Transverse colon (tissue), 4 donors: ENCODE measurements around the gene ENAH. TPM values are rescaled to one million over a fixed set of nuclear protein-coding genes. Genes with fewer than 3 reads are reported as not detected.
A peak's percentile ranks its signal among the peaks of the same experiment; 100 is the strongest.

Experiments
- DNase-seq: peaks from one replicate; pipeline ENCODE4 v3.0.0-alpha.2; 2019
- H3K27ac ChIP-seq, 4 donors: fragments of 200-600 bp; sonication (generic); 2 replicates each; pipeline ENCODE4 v1.5.1; 2016 to 2018; ENCODE audit warnings: inconsistent platforms in 4 of 4
- H3K27me3 ChIP-seq: fragments of 200-600 bp; sonication (generic); 2 replicates; pipeline ENCODE4 v1.5.1; 2017; ENCODE audit warnings: inconsistent platforms
- H3K36me3 ChIP-seq, 4 donors: fragments of 200-600 bp; sonication (generic); 2 replicates each; pipeline ENCODE4 v1.5.1; 2017 to 2019; ENCODE audit warnings: inconsistent platforms in 4 of 4
- H3K4me1 ChIP-seq, 4 donors: fragments of 200-600 bp; sonication (generic); 2 replicates each; pipeline ENCODE4 v1.5.1; 2017 to 2020; ENCODE audit warnings: inconsistent platforms in 4 of 4
- H3K4me3 ChIP-seq, 4 donors: fragments of 200-600 bp; sonication (generic); 1 replicate in 1 of 4; 2 replicates in 3 of 4; pipeline versions ENCODE4 v1.5.1 to v1.6.1; 2017 to 2019; ENCODE audit warnings: inconsistent platforms in 4 of 4
- H3K9me3 ChIP-seq, 2 donors: fragments of 200-600 bp; sonication (generic); 2 replicates each; pipeline ENCODE4 v1.5.1; 2017 to 2019; ENCODE audit warnings: inconsistent platforms in 2 of 2
- CTCF ChIP-seq, 5 experiments: fragments of 200-600 bp in 3 of 5; fragments of 450-650 bp in 2 of 5; sonication (generic) in 3 of 5; IDR thresholded peaks; 1 replicate in 2 of 5; 2 replicates in 3 of 5; pipeline ENCODE4 v1.5.1; 2016 to 2017; ENCODE audit warnings: antibody characterized with exemption in 5 of 5, inconsistent platforms in 3 of 5, mild to moderate bottlenecking in 2 of 5, moderate library complexity in 1 of 5
- EP300 ChIP-seq: sonication (generic); formaldehyde crosslinking; IDR thresholded peaks from one replicate; pipeline ENCODE4 v1.6.1; 2017; ENCODE audit warnings: antibody characterized with exemption, low read depth
- POLR2A ChIP-seq: fragments of 450-650 bp; IDR thresholded peaks from one replicate; pipeline ENCODE4 v1.6.1; 2016; ENCODE audit warnings: antibody characterized with exemption, mild to moderate bottlenecking, moderate library complexity
- POLR2AphosphoS5 ChIP-seq, 3 donors: sonication (generic); formaldehyde crosslinking; IDR thresholded peaks; one replicate each; pipeline ENCODE4 v1.6.1; 2016; ENCODE audit warnings: antibody characterized with exemption in 3 of 3
- WGBS, 2 donors: methylation state at CpG; one replicate each; pipeline ENCODE4 v1.1.5; 2018; ENCODE audit warnings: low coverage in 1 of 2; 5-methylcytosine and 5-hydroxymethylcytosine counted together
- in situ Hi-C, 4 donors: fragments of 200-750 bp; cut with MboI; loops; one replicate each; pipeline versions ENCODE4 v1.15.0 to v1.15.1; 2017; ENCODE audit warnings: low sequenced_read_pairs in 3 of 4, low pct_ligation_motif_present in 1 of 4, low pct_unique_long_range_greater_than_20kb in 1 of 4
- intact Hi-C: fragments of 100-400 bp; cut with DNase I; formaldehyde crosslinking; loops from one replicate; pipeline ENCODE4 v1.15.1; 2023; ENCODE audit warnings: low total_unique reads
- total RNA-seq, 4 donors: library from RNA; depleted of rRNA; stranded (reverse); fragments of >200 nt; gene quantifications; one replicate each; pipeline ENCODE4 v1.1.0, GENCODE V29; 2016

ENAH gene
- total RNA-seq, 4 donors from 2014 or later = 14.7 to 140 (median 33.9) TPM

- TF ChIP-seq EP300 = no peak
- no peak for TF ChIP-seq POLR2A
- TF ChIP-seq CTCF (IDR thresholded peaks at IDR 0.05) = no peak
- TF ChIP-seq POLR2AphosphoS5 (IDR thresholded peaks at IDR 0.05) = no peak
- intact Hi-C loops (no loop called here), in situ Hi-C loops (no loop called here)
- no peaks in the 10 kb centered on the region for H3K9me3 ChIP-seq
- peaks cover 0 to 9% (median 1%) of the 10 kb centered on the region in 4 donors for H3K4me1 ChIP-seq
- no peak for DNase-seq
- no peak overlapping the region for H3K27ac ChIP-seq
- H3K27me3 ChIP-seq = no peaks in the 10 kb centered on the region
- H3K36me3 ChIP-seq = no peaks in the 10 kb centered on the region
- no peak overlapping the region for H3K4me3 ChIP-seq
Observed at GRCh38 chr1:225595452-225595851, 57.5 kb downstream of the ENAH start.

- Histone ChIP-seq H3K9me3 (no peaks in the 10 kb centered on the region), H3K27me3 (no peaks in the 10 kb centered on the region), H3K4me3 (no peak overlapping the region), H3K27ac (no peak overlapping the region), H3K36me3 (no peaks in the 10 kb centered on the region), H3K4me1 (peaks cover 0 to 9% (median 1%) of the 10 kb centered on the region in 4 donors)
- no peak for TF ChIP-seq EP300
- TF ChIP-seq CTCF (IDR thresholded peaks at IDR 0.05) = no peak
- no peak for TF ChIP-seq POLR2AphosphoS5 (IDR thresholded peaks at IDR 0.05)
- TF ChIP-seq POLR2A = no peak
- in situ Hi-C loops (no loop called here), intact Hi-C loops (no loop called here)
- 88 to 93% methylated on average over 4 to 5 of the region's 5 CpGs for WGBS, 2 donors
- DNase-seq = no peak
Observed at GRCh38 chr1:225593414-225593813, 59.5 kb downstream of the ENAH start.

- DNase-seq = no peak
- Histone ChIP-seq H3K27me3 (no peaks in the 10 kb centered on the region), H3K36me3 (no peaks in the 10 kb centered on the region), H3K9me3 (no peaks in the 10 kb centered on the region), H3K4me3 (no peak overlapping the region), H3K27ac (no peak overlapping the region), H3K4me1 (peaks cover 0 to 9% (median 1%) of the 10 kb centered on the region in 4 donors)
- intact Hi-C loops = no loop called here
- in situ Hi-C loops = no loop called here
- WGBS, 2 donors = 80 to 81% methylated on average over 3 of the region's 3 CpGs
- TF ChIP-seq POLR2AphosphoS5 (IDR thresholded peaks at IDR 0.05) = no peak
Observed at GRCh38 chr1:225592362-225593025, 60.4 kb downstream of the ENAH start.

- no peaks in the 10 kb centered on the region for H3K9me3 ChIP-seq
- no peak overlapping the region for H3K27ac ChIP-seq
- no peaks in the 10 kb centered on the region for H3K36me3 ChIP-seq
- in situ Hi-C loops (no loop called here), intact Hi-C loops (no loop called here)
- peaks cover 0 to 3% (median 0%) of the 10 kb centered on the region in 4 donors for H3K4me1 ChIP-seq
- H3K4me3 ChIP-seq = no peak overlapping the region
- WGBS, 2 donors = 97 to 100% methylated on average over 1 of the region's 1 CpG
- no peaks in the 10 kb centered on the region for H3K27me3 ChIP-seq
- no peak for DNase-seq
- TF ChIP-seq EP300 = no peak
- no peak for TF ChIP-seq POLR2AphosphoS5 (IDR thresholded peaks at IDR 0.05)
- TF ChIP-seq CTCF (IDR thresholded peaks at IDR 0.05) = no peak
- no peak for TF ChIP-seq POLR2A
Observed at GRCh38 chr1:225587310-225587709, 65.6 kb downstream of the ENAH start.

GRCh38 chr1:225581186-225581585 is 71.7 kb downstream of the ENAH start:
- TF ChIP-seq EP300 (no peak), POLR2AphosphoS5 (IDR thresholded peaks at IDR 0.05) (no peak), CTCF (IDR thresholded peaks at IDR 0.05) (no peak), POLR2A (no peak)
- 18 to 33% methylated on average over 3 of the region's 3 CpGs for WGBS, 2 donors
- H3K9me3 ChIP-seq = no peaks in the 10 kb centered on the region
- peak overlapping the region in 1 of 4 donors; percentile 17 for H3K27ac ChIP-seq
- no peaks in the 10 kb centered on the region for H3K36me3 ChIP-seq
- no peak for DNase-seq
- no peaks in the 10 kb centered on the region for H3K27me3 ChIP-seq
- intact Hi-C loops = no loop called here
- no peak overlapping the region for H3K4me3 ChIP-seq
- H3K4me1 ChIP-seq = peaks cover 0 to 17% (median 3%) of the 10 kb centered on the region in 4 donors
- in situ Hi-C loops = no loop called here
